ENCODE measurements around the gene COL19A1.
A peak's percentile ranks its signal among the peaks of the same experiment; 100 is the strongest.

The COL19A1 gene

GRCh38 chr6:70072540-70073179 is 206.3 kb downstream of the COL19A1 start:
- DNase-seq = no peak

DNA sequence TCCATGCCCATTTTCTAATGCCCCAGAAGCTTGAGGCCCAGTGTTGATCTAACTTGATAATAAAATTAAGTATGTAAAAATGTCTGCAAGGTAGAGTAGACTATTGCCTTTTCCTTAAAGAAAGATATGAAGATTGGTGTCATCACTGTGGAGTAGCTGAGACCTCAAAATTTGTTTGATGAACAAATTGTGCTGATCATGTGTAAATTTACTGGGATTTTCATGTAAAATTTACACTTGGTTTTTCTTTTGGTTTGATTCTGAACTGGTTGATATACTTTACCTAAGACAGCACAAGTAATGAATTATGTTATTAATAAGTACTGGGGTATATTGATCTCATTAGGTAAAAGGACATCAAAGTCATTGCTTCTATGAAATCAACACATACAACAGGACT is 207.3 kb downstream of the COL19A1 start:
- no peak for DNase-seq

- no peak for DNase-seq
These were observed 212.9 kb downstream of the COL19A1 start for GRCh38 chr6:70079241-70079640.

DNA sequence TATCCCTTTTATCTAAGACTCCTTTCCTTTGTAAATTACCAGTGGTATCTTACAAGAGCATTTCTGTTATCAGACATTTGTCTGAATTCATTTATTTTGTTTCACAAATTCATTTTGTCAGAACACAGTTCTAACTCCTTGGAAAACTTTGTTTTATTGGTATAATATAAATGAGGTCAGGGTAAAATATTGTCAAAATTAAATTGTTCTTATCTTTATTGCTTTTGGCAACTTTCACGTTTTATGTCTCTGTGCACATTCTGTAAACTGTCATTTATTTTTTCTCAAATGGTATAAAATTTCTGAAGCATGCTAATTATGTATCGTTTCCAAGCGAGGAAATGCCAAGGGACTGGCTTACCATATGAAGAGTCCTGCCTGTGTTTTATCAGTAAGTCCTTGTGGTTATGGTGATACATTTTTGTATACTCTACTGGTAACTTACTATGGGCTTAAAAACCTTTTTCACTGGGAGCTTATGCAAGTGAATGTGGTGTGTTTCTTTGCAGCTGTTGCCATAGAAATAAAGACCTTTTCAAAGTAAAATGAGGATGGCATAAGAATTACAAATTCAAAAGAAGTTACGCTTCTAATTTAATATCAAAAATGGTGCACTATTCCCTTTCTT is 214.2 kb downstream of the COL19A1 start:
- DNase-seq = no peak

DNA sequence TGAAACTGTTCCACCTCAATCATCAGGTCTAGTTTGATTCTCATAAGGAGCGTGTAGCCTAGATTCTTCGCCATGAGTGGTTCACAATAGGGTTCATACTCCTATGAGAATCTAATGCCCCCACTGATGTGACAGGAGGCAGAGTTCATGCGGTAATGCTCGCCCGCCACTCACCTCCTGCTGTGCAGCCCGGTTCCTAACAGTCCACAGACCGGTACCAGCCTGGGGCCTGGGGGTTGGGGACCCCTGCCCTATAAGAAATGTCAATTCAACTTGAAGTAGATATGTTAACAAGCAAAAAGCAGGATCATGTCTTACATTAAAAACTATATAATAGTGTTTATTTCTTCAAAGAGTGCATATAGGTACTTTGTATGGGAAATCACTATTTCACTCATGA is 216.5 kb downstream of the COL19A1 start:
- DNase-seq = no peak

DNA sequence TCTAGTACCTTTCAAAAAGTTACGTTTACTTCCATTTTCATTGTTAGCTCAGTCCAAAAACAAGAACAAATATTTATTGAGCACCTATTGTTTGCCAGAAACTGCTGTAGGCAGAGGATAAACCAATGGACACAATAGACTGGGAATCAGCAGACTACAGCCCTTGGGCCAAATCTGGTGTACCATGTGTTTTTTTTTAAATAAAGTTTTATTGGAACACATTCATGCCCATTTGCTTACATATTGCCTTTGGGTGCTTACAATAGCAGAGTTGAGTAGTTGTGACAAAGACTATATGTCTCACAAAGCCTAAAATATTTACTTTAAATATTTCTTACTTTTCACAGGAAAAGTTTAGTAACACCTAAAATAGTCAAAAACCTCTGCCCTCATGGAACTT is 220.4 kb downstream of the COL19A1 start:
- DNase-seq = no peak

- DNase-seq = no peak
These were observed 227.8 kb downstream of the COL19A1 start for GRCh38 chr6:70094156-70094555.

- no peak for DNase-seq
These were observed 233.4 kb downstream of the COL19A1 start for GRCh38 chr6:70099732-70100131.

DNA sequence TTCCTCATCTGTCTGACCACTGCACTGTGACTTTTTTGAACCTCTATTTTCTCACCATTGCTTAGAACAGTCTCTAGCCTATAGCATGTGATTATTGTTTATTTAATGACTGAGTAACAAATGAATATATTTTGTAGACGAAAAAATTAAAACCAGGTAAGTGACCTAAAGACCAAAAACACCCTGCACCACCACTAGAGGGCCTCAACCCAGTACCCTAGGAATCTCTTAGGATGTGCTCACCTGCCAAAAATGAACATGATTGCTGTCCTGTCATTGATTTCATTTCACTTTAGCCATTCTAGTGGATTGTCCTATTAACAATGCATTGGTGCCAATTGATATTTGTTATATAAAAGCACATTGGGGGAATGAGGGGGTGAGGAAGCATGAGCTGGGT is 237.4 kb downstream of the COL19A1 start:
- DNase-seq = no peak

GRCh38 chr6:70107852-70108629 is 241.7 kb downstream of the COL19A1 start:
- peak; percentile 5 for DNase-seq

DNA sequence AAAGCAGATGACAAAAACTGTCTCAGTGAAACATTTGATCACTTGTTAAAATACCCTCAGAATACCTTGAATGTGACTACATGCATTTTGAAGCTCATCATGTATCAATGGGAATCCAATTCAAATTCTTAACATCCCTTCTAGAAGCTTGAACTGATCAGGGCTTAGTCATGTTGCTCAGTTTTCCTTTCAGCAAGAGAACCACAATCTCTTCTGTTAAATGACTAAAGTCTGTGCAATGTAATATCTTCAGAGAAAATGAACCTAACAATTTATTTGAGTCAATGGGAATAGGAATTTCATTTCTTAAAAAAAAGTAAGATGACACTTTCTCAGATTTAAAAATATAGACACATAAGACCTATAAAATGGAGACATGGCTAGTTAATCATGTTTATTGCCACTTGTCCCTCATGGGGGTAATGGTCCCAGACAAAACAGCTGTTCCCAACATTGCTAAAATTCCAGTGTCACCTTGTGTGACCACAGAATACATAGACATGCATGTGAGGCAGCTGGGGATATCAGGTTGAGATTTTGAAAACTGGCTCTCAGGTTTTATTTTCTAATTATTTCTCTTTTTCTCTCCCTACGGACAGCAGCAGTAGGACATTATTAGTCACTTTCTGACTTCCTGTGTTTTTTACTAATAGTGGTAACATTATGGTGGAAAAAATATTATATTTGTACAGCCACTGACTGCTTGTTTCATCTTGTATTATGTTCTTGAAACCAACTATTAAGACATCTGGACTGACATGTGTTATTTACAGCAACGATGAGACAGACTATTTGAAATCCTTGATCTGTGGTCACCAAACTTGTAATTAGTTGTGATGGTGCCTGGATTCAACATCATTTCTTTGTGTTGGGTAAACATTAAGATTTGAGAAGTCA is 244.0 kb downstream of the COL19A1 start:
- no peak for DNase-seq

GRCh38 chr6:70111737-70112136 is 245.4 kb downstream of the COL19A1 start:
- no peak for DNase-seq

DNA sequence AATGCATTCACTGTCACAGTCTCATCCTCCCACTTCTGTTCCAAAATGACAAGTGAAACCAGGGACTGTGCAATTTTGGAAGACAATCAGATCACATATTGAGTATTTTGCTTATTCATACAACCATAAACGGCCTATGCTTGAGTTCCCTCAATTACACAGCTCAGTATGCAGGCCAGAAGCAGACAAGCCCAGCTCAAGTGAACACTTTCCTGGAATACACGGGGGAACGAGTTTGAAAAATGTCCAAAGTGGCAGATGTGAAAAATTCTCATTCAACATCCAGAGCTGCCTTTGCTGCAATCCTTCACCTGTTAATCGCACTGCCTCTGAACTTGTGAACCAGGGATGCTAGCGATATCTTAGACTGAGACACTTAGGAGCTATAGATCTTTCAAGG is 246.4 kb downstream of the COL19A1 start:
- no peak for DNase-seq

DNA sequence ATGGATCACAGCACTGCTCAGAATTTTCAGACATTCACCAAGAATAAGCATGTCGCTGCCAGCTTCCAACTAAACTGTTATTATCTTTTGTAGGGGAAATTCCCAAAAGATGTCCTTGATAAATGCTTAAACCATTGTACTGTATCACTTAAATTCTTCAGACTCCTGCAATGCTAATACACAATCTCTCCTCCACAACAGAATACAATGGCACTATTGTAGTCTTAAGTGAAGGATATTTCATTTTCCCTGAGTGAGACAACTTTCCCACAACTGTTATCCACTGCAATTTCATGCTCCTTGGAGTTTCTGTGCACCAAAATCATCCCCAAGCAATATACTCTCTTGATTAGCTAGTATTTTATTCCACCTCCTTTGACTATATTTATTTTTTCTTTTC is 246.8 kb downstream of the COL19A1 start:
- no peak for DNase-seq

- no peak for DNase-seq
These were observed 252.3 kb downstream of the COL19A1 start for GRCh38 chr6:70118670-70119069.

GRCh38 chr6:70119218-70119835 is 253.0 kb downstream of the COL19A1 start:
- DNase-seq = no peak

- no peak for DNase-seq
These were observed 258.1 kb downstream of the COL19A1 start for GRCh38 chr6:70124443-70124842.

DNA sequence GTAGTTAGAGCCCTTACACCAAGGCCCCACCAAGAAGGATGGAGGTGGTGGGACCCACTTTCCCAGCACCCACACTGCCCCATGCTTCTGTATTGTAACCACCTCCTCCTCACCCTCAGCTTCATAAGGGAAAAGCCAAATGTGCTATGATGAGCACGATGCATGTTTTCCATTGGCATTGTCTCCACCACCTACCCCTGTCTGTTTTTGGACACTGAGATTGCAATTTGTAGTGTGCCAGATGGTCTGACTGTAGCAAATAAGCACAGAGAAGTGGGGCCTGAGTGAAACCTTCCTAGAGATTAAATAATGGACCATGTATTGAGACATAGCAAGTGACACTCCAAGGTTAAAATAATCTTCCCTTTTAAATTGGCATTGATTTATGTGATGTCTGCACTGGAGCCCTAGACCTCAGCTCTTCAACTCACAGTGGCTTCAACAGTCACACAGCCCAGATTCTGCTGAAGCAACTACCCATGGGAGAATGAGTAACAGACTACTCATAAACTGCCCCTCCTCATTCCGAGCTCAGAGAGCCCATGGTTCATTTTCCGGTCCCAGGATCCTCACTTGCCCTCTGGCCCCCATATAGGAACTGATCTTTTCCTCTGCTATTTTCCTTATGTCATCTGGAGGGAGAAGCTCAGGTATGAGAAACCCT is 258.7 kb downstream of the COL19A1 start:
- DNase-seq = no peak

- DNase-seq = no peak
These were observed 259.2 kb downstream of the COL19A1 start for GRCh38 chr6:70125602-70126001.

DNA sequence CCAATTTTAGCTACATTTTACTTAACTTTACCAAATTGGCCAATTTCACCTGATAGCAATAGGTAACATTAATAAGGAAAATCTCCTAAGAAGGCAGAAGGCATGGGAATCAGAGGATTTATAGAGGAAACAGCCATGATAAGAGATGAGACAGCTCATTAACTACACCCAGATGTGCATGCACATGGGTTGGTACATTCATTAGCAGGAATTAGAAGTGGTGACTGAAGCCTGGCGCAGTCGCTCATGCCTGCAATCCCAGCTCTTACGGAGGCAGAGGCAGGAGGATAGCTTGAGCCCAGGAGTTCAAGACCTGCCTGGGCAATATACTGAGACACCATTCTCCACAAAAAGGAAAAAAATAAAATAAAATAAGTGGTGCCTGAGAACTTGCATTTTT is 263.0 kb downstream of the COL19A1 start:
- DNase-seq = no peak

DNA sequence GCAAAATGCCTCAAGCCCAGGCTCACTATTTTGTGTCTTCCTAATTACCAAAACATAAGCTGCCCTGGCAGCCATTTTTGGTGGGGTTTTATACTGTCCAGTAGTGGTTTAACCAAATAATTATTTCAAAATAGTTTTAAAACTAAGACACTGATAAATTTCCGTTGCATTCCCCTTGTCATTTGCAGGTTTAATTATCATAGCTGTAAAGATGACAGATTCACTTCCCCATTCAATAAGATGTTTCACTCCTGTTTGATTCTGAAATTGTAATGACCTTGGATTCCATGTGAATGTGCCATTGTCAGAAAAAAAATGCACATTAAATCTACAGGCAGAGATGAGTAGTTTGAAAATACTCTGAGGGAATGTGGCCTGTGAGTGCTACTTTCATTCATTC is 264.5 kb downstream of the COL19A1 start:
- DNase-seq = no peak

- no peak for DNase-seq
These were observed 265.2 kb downstream of the COL19A1 start for GRCh38 chr6:70131528-70131927.

All from NCI-H146 (cell line).